ENCODE results near the gene CELA1. TPM values are rescaled to one million over a fixed set of nuclear protein-coding genes. Genes with fewer than 3 reads are reported as not detected.
"Not testable (repeated sequence)": the region's sequence is repeated elsewhere in the genome, so short reads cannot be mapped to it uniquely, and the experiment has no call there.

The CELA1 gene
- total RNA-seq, 1 experiment from 2014 or later, result not detected

GRCh38 chr12:51291603-51292513, 54.6 kb downstream of the CELA1 start:
- not testable (repeated sequence) for H3K4me1 ChIP-seq; H3K9me3 ChIP-seq (replicated peaks); H3K36me3 ChIP-seq; H3K27ac ChIP-seq; H3K27me3 ChIP-seq; H3K4me3 ChIP-seq
- DNase-seq, result peak in 1 of 2 experiments; percentile 6

- Histone ChIP-seq H3K9me3 (replicated peaks) (no peaks in the 10 kb centered on the region), H3K4me1 (no peaks in the 10 kb centered on the region), H3K27me3 (no peaks in the 10 kb centered on the region; the same call in none of the 2 replicates), H3K27ac (no peak overlapping the region), H3K4me3 (no peak overlapping the region), H3K36me3 (no peaks in the 10 kb centered on the region)
- DNase-seq, result no peak
Measured at GRCh38 chr12:51285843-51286242, 60.6 kb downstream of the CELA1 start.

GRCh38 chr12:51281202-51281924, 65.1 kb downstream of the CELA1 start:
- DNase-seq, result no peak
- Histone ChIP-seq H3K27ac (no peak overlapping the region), H3K9me3 (replicated peaks) (no peaks in the 10 kb centered on the region), H3K27me3 (no peaks in the 10 kb centered on the region; the same call in none of the 2 replicates), H3K4me1 (no peaks in the 10 kb centered on the region), H3K4me3 (no peak overlapping the region), H3K36me3 (no peaks in the 10 kb centered on the region)

Other genes starting within 250 kb of the CELA1 start
- 22.2 and 24.1 TPM in 2 replicates for gene TFCP2, start 173.5 kb downstream of the CELA1 start, total RNA-seq (2014; rRNA removed; shearing (Covaris generic))
- 1.5 and 2.5 TPM in 2 replicates for gene POU6F1, start 128.6 kb downstream of the CELA1 start, total RNA-seq (2014; rRNA removed; shearing (Covaris generic))
- gene DAZAP2, start 107.9 kb downstream of the CELA1 start, total RNA-seq (2014; rRNA removed; shearing (Covaris generic)), result 236 and 239 TPM in 2 replicates
- gene SMAGP, start 76.3 kb downstream of the CELA1 start, total RNA-seq (2014; rRNA removed; shearing (Covaris generic)), result 0.38 and 1.2 TPM in 2 replicates
- not detected in 2 replicates for gene BIN2, start 22.5 kb downstream of the CELA1 start, total RNA-seq (2014; rRNA removed; shearing (Covaris generic))
- gene GALNT6, start 44.7 kb upstream of the CELA1 start, total RNA-seq (2014; rRNA removed; shearing (Covaris generic)), result 0.08 and 0.10 TPM in 2 replicates
- under 0.01 and 0.08 TPM in 2 replicates for gene SLC4A8, start 78.2 kb upstream of the CELA1 start, total RNA-seq (2014; rRNA removed; shearing (Covaris generic))
- gene SCN8A, start 244.6 kb upstream of the CELA1 start, total RNA-seq (2014; rRNA removed; shearing (Covaris generic)), result 0.33 and 0.67 TPM in 2 replicates

All from SJCRH30 (cell line).